ENCODE data around the gene CREB3L2. TPM values are rescaled to one million over a fixed set of nuclear protein-coding genes. Genes with fewer than 3 reads are reported as not detected.

Gene CREB3L2
- total and polyA plus RNA-seq, 2 of the 8 experiments (the other 6 are each of a cell fraction or from before 2014, with no cell fraction given), result 14.4 to 48.3 TPM

DNA sequence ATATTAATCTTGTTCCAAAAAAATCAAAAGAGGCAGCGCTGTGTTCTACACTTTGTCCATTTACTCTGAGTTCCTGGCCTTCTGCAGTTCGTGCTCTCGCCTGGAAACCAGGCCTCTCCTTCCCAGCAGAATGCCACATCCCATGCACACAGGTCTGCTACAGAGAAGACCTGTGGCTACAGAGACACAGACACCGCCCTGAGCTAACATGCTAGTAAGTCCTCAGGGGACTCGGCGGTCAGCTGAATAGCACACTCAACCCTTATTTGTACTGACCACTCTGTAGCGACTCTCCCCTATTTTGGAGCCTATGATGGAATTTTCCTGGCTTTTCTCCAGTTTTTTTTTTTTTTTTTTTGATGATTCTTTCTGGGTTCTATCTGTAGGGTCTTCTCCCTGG lies 12.8 kb downstream of the CREB3L2 start:
- Histone ChIP-seq H3K23ac (ENCODE audit: insufficient read length) (no peak overlapping the region), H3K36me3 (ENCODE audit: control insufficient read depth in 2 of 4, insufficient read depth in 4 of 4, low read length in 3 of 4) (no peaks in the 10 kb centered on the region), H2BK120ac (replicated peaks; ENCODE audit: low read depth, low read length) (no peak overlapping the region), H2BK12ac (ENCODE audit: low read depth, low read length) (no peak overlapping the region), H3K79me2 (ENCODE audit: control insufficient read depth in 1 of 2, insufficient read depth in 2 of 2, low read length in 2 of 2) (peaks cover 17 to 88% of the 10 kb centered on the region in 2 experiments), H3K9ac (replicated peaks in 1 of 4; ENCODE audit: extremely low read depth in 1 of 4, low read depth in 3 of 4, low read length in 3 of 4) (no peak overlapping the region), H2BK15ac (ENCODE audit: low read length) (no peak overlapping the region), H3K56ac (replicated peaks; ENCODE audit: insufficient read length, low read depth, low read length) (no peak overlapping the region), H4K5ac (ENCODE audit: insufficient read length, low read depth, low read length) (no peak overlapping the region), H3K23me2 (ENCODE audit: low read depth, low read length) (no peaks in the 10 kb centered on the region), H3K4me1 (replicated peaks in 1 of 4; ENCODE audit: control insufficient read depth in 3 of 4, insufficient read depth in 4 of 4, low read length in 3 of 4) (peaks cover 0 to 13% (median 1%) of the 10 kb centered on the region in 4 experiments; a peak in 3 of 7 replicates), H2AFZ (ENCODE audit: low read length) (no peak overlapping the region), H2BK5ac (ENCODE audit: low read depth, low read length) (no peak overlapping the region), H4K20me1 (replicated peaks in 1 of 2; ENCODE audit: control insufficient read depth in 1 of 2, insufficient read depth in 2 of 2, low read length in 2 of 2) (peaks cover 0 to 2% of the 10 kb centered on the region in 2 experiments), H3K9me3 (ENCODE audit: insufficient read depth in 2 of 2, low read depth in 1 of 2, low read length in 1 of 2) (no peaks in the 10 kb centered on the region), H3K18ac (ENCODE audit: extremely low read depth, low read length) (no peak overlapping the region), H3K14ac (ENCODE audit: insufficient read length) (no peak overlapping the region), H3K4me3 (ENCODE audit: extremely low read depth in 1 of 4, insufficient read depth in 2 of 4, low read depth in 3 of 4, low read length in 4 of 4) (no peak overlapping the region), H3K4ac (replicated peaks; ENCODE audit: insufficient read length, low read depth, low read length) (no peak overlapping the region), H4K8ac (ENCODE audit: extremely low read depth, insufficient read depth, low read length) (no peak overlapping the region), H3K4me2 (ENCODE audit: insufficient read depth in 1 of 2, low read depth in 2 of 2, low read length in 2 of 2) (no peak overlapping the region), H4K91ac (replicated peaks; ENCODE audit: insufficient read length, low read length) (no peak overlapping the region), H3K79me1 (ENCODE audit: low read depth, low read length) (peaks cover 21% of the 10 kb centered on the region; the same call in 1 of the 2 replicates), H2BK20ac (ENCODE audit: low read length) (no peak overlapping the region), H2AK5ac (ENCODE audit: low read depth, low read length) (no peak overlapping the region), H3K27ac (ENCODE audit: low read depth, low read length) (no peak overlapping the region), H3K27me3 (replicated peaks in 1 of 4; ENCODE audit: control insufficient read depth in 3 of 4, extremely low read depth in 1 of 4, insufficient read depth in 3 of 4, low read length in 3 of 4) (no peaks in the 10 kb centered on the region)
- POLR2A ChIA-PET (ENCODE audit: partially characterized antibody), result no interaction called here
- CTCF ChIA-PET (ENCODE audit: partially characterized antibody), result interaction anchor here (1.8 to 1.9 kb wide), 2 partner anchors 9 to 12 kb away, joined by 4 to 6 read pairs; partner anchors contain the start of gene CREB3L2
- 93% methylated on average over 7 of the region's 7 CpGs; no CpG with 5 or more reads in 1 of the 2 experiments for WGBS, 2 experiments (ENCODE audit: extremely low coverage in 1 of 2, insufficient coverage in 1 of 2, insufficient read length in 1 of 2, insufficient replicate concordance in 2 of 2, low coverage in 1 of 2, low lambda C conversion rate in 2 of 2, missing lambda C conversion rate in 1 of 2)
- DNase-seq (ENCODE audit: low read depth in 1 of 2, low spot score in 2 of 2) (no peak), FAIRE-seq (no peak)
- TF ChIP-seq, protein P1, sequence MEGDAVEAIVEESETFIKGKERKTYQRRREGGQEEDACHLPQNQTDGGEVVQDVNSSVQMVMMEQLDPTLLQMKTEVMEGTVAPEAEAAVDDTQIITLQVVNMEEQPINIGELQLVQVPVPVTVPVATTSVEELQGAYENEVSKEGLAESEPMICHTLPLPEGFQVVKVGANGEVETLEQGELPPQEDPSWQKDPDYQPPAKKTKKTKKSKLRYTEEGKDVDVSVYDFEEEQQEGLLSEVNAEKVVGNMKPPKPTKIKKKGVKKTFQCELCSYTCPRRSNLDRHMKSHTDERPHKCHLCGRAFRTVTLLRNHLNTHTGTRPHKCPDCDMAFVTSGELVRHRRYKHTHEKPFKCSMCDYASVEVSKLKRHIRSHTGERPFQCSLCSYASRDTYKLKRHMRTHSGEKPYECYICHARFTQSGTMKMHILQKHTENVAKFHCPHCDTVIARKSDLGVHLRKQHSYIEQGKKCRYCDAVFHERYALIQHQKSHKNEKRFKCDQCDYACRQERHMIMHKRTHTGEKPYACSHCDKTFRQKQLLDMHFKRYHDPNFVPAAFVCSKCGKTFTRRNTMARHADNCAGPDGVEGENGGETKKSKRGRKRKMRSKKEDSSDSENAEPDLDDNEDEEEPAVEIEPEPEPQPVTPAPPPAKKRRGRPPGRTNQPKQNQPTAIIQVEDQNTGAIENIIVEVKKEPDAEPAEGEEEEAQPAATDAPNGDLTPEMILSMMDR (IDR thresholded peaks at IDR 0.05; ENCODE audit: control extremely low read depth in 1 of 3, insufficient read depth in 1 of 3, low read depth in 1 of 3, low read length in 3 of 3), result no peak
- TF ChIP-seq PHF8 (conservative IDR thresholded peaks at IDR 0.05; ENCODE audit: low read depth, low read length) (no peak), YY1 (IDR thresholded peaks at IDR 0.05; ENCODE audit: low read depth, low read length) (no peak), CBX8 (IDR thresholded peaks at IDR 0.05; ENCODE audit: borderline replicate concordance, low read depth, low read length) (no peak), BRCA1 (IDR thresholded peaks at IDR 0.05; ENCODE audit: low read depth, low read length) (no peak), TEAD4 (IDR thresholded peaks at IDR 0.05; ENCODE audit: low read depth, low read length) (no peak), ZNF274 (IDR thresholded peaks at IDR 0.05; ENCODE audit: borderline replicate concordance, extremely low read depth, low read length) (no peak)
